GM21423 (cell line): ENCODE data around the gene SOBP.
"Not testable (repeated sequence)": the region's sequence is repeated elsewhere in the genome, so short reads cannot be mapped to it uniquely, and the experiment has no call there.

Experiments
- ATAC-seq: cut with Tn5 transposase; IDR thresholded peaks from one replicate; pipeline ENCODE4 v1.9.1; 2021; ENCODE audit warnings: mild to moderate bottlenecking, moderate library complexity; ENCODE audit not compliant: unreplicated experiment

The SOBP gene, protein sequence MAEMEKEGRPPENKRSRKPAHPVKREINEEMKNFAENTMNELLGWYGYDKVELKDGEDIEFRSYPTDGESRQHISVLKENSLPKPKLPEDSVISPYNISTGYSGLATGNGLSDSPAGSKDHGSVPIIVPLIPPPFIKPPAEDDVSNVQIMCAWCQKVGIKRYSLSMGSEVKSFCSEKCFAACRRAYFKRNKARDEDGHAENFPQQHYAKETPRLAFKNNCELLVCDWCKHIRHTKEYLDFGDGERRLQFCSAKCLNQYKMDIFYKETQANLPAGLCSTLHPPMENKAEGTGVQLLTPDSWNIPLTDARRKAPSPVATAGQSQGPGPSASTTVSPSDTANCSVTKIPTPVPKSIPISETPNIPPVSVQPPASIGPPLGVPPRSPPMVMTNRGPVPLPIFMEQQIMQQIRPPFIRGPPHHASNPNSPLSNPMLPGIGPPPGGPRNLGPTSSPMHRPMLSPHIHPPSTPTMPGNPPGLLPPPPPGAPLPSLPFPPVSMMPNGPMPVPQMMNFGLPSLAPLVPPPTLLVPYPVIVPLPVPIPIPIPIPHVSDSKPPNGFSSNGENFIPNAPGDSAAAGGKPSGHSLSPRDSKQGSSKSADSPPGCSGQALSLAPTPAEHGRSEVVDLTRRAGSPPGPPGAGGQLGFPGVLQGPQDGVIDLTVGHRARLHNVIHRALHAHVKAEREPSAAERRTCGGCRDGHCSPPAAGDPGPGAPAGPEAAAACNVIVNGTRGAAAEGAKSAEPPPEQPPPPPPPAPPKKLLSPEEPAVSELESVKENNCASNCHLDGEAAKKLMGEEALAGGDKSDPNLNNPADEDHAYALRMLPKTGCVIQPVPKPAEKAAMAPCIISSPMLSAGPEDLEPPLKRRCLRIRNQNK

DNA sequence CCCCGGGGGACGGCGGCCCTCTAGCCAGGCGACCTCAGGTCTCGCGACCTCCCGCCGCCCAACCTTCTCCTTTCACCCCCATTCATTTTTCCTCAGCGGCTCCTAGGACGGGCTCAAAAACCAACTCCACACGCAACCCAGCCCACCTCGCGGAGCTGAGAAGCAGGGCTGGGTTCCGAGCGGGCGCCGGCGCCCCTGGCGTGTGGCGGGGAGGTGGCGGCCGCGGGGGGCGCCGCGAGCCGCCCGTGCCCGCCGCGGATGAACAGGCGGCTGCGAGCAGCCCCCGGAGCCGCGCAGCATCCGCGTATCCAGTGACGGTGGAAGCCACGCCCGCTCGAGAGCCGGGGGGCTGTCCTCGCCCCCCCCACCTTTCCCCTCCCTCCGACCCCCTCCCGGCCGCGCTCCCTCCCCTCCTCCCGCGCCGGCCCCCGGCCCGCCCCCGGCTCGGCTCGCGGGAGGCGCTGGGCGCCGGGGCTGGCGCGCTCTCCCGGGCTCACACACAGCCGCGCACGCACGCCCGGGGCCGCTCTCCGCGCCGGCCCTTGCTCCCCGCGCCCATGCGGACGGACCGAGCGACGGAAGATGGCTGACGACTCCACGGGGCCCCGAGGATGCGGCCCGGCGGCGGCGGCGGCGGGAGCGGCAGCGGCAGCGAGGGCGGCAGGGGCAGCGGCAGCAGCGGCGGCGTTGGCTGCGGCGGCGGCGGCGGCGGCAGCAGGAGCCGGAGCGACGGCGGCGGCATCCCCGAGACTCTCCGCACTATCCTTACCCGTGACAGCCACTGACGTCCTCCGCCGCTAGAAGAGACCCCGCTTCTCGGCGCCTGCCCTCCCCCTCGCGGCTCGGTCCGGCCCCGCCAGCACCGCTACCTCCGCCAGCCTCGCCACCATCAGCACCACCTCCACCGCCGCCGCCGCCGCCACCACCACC lies at the start of gene SOBP:
Gene SOBP, plus strand, starts transcription at position 482 of the 930 bp plus-strand sequence. CDS start 500 bp downstream, outside the sequence.
- ATAC-seq: no peak

DNA sequence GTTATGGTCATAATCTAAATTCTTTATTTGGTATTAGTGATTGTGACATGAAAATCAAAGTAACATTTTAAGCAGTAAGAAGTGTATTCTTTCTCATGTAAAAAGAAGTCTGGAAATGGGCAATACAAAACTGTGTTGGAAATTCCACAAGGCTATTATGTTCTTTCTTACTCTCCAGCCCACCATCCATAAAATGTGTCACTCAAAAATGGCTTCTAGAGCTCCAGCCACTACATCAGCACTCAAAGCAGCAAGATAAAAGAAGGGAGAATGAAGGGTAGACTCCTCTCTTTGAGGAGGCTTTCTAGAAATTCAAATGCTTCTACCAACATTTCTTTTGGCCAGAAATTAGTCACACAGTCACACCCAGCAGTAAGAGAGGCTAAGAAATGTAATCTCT lies 49.0 kb upstream of the SOBP start:
- no peak for ATAC-seq

DNA sequence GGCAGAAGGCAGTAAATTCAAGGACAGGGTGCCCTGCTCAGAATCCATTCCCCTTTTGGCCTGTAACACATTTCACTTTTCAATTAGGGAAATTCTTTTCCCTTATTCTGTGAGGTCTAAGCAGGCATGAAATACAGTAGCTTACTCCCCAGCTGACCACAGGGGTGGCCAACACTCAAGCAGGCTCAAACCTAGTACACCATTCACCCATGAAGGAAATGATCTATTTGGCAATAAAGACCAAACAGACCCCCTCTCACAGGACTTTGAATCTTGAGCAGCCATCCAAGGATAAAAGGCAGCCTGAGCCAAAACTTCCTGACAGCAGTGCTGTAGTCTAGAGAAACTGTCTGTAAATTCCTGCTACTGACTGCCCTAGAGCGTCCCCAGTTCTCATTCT lies 48.2 kb upstream of the SOBP start:
- no peak for ATAC-seq

DNA sequence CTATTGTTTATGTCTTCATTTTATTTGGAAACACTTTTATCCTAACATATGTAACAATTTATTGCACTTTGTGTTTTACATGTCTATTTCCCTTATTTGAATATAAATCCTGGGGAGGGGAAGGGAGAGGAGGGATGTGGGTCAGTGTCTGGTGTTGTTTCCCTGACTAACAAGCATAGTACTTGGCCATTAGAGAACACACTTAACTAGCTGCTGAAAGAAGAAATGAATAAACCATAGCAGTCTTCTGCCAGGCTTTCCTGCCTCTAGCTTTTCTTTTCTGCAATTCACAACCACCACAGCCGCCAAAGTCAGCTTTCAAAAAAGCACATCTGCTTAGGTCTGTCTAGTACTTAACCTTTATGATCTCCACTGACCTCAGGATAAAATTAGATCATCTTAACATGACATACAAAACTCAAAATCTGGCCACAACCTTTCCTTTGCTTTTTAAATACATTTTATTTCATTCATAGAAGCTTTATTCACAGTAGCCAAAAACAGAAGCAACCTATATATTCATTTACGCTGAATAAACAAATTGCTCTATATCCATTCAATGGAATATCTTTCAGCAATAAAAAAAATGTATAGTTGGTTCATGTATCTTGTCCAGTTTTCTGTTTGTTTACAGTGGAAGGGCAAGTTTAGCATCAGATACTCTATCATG lies 46.8 kb upstream of the SOBP start:
- no peak for ATAC-seq

DNA sequence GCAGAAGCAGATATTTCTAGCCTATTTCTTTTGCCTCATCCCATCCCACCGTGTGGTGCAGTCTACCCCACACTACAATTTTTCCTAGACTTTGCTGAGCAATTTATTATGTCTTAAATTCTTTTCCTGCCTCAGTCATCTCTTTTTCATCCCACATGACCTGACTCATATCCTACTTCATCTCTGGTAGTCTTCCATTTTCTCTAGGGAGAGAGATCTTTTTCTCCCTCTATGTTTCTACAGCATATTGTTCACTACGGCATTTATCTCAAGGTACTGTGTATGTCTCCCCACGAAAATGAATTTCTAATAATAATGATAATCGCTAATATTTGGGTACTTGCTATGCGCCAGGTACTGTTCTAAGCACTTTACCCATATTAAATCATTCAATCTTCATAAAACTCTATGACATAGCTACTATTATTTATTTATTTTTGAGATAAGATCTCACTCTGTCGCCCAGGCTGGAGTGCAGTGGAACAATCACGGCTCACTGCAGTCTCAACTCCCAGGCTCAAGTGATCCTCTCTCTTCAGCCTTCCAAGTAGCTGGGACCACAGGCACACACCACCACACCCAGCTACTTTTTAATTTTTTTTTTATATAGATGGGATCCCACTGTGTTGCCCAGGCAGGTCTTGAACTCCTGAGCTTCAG lies 46.2 kb upstream of the SOBP start:
- no peak for ATAC-seq

DNA sequence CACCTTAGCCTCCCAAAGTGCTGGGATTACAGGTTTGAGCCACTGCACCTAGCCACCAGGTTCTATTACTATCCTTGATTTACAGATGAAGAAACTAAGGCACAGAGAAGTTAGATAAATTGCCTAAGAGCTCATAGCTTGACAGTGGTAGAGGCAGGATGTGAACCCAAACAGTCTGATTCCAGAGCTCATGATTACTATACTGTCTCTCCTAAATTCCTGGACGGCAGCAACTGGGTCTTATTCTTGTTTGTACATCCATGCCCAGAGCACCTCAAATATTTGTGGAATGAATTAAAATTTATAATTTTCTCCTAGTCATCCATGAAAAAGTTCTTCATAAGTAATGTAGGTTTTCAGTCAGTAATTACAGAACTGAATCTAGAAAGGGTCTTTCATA lies 45.6 kb upstream of the SOBP start:
- ATAC-seq: no peak

DNA sequence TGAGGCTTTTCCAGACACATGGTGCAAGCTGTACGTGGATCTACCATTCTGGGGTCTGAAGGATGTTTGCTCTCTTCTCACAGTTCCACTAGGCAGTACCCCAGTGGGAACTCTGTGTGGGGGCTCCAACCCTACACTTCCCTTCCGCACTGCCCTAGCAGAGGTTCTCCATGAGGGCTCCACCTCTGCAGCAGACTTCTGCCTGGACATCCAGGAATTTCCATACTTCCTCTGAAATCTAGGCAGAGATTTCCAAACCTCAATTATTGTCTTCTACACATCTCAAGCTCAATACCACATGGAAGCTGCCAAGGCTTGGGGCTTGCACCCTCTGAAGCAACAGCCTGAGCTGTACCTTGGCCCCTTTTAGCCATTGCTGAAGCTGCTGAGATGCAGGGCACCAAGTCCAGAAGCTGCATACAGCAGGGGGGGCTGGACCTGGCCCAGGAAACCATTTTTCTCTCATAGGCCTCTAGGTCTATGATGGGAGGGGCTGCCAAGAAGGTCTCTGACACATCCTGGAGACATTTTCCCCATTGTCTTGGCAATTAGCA lies 42.2 kb upstream of the SOBP start:
- ATAC-seq: no peak

DNA sequence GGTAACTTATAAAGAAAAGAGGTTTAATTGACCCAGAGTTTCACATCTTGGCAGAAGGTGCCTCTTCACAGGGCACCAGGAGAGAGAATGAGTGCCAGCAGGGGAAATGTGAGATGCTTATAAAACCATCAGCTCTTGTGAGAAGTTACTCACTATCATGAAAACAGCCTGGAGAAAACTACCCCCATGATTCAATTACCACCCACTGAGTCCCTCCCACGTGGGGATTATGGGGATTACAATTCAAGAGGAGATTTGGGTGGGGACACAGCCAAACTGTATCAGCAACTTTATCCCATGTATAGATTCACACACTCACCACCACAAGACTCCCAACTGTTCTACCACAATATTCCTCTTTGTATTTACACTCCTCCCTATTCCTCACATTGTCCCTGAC lies 41.1 kb upstream of the SOBP start:
- ATAC-seq: no peak

DNA sequence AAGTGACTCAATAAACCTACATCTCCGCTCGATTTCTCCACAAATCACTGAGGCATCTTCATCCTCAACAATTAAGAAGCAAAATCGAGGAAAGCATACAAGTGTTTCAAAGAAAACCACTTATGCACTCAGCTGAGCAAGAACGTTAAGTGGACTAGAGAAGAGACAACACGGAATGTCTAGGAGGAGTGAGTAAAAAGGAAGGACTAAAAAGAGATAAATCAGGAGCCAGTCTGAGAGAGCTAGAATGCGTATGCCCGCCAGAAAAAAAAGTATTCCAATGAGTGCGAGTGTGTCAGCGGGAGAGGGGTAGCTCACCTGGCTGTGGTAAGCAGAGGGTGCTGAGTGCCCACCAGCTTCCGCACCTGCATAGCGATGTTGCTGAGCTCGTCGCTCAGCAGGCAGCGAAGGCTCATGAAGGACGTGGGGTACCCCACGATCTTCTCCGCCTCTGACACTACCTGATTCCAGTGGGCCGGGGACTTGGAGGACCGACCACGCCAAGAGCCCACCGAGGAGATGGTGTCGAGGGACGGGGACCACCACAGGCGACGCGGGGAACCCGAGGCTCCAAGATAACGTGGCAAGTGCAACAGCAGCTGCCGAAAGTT lies 31.1 kb upstream of the SOBP start:
- peak; percentile 10 for ATAC-seq

DNA sequence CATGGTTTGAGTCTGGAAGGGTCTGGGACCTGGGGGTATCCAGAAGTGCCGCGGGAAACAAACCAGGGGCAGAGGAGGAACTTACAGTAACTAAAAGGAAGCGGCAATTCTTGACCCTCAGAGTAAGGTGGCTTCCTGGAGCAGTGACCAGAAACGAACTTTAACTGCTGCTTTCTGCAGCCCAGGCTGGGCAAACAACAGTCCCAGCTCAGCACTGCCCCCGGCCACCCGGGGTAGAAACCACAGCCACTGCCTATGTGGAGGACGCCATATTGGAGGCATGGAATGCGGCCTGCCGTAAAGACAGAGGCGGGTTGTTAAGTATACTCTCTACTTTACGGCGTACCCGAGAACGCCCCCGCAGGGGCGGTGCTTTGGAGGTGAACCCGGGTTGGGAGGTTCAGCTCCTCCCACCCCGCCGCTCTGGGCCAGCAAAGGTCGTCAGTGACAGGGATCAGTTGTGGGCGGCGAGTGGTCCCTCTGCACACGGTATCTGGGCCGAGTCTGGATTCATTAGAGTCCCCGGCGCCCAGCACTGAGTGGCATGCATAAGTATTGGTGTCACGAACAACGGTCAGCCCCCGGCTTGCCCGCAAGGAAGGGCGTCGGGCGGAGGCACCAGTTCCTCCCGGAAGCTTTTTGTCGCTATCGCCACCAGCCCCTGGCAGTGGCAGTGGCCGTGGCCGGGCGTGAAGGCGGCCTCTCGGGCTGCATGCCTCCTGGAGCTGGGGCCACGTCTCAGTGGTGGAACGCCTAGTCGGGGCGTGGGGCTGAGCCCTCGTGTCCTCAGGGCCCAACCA lies 30.4 kb upstream of the SOBP start, which contains the start of gene PDSS2:
Gene PDSS2, minus strand, starts transcription at position 282 of the 800 bp plus-strand sequence. Its CDS starts 279 bp downstream, at position 3.
- ATAC-seq: peak; percentile 95

DNA sequence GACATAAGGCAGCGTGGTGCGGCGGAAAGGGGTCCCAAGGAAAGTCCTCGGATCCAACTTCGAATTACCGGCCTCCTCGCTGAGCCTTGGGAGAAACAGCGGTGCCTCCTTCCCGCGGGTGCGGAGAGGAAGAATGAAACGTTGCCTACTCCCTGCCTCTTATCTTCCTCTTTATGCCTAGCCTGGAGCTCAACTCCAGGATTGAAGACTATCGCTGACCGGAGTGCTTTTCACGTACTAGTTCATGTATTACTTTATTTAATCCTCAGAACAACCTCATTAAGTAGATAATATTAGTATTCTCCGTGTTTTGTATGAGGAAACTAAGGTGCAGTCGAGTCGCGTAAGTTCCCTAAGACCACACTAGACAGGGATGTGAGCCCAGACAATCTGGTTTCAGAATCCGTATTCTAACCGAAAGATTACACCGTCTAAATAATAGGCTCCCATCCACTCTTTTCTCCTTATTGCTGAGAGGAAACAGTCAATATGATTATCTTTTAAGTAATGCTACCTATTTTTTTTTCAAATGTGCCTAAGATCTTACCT lies 29.8 kb upstream of the SOBP start:
- ATAC-seq: no peak

DNA sequence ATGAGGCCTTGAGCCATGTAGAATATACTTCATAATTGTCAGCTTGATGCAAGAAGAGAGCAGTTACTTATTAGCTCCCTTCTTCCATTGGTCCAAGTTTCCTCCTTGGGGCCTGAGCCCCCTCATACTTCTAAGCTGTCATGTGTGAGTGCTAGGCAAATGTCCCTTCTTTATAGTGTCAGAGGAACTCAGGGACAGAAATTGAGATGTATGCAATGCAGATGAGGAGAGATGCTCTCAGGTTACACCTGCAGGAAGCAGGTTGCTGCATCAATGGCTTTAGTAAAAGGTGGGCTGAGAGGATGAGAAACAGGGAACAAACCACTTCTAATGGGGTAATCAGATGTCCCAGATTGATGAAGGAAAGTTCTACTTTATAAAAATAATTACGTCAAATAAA lies 23.9 kb upstream of the SOBP start:
- no peak for ATAC-seq

DNA sequence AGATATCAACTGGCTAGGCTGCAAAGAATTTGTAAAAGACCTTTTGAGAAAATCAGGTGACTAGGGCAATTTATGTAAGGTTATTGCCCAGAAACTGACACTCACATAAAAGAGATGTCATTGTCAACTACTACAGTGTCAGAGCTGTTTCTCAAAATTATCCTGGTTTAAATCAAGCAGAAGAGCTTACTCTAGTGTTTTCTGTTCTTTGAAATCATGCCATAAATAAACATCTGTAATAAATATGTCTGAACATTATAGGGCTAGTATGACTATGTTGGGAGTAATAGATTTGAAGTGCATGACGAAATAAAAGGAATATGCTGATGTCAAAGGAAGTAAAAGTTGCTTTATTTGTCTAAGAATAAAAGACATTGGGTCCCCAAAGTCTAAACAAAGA lies 19.6 kb upstream of the SOBP start:
- ATAC-seq: no peak

DNA sequence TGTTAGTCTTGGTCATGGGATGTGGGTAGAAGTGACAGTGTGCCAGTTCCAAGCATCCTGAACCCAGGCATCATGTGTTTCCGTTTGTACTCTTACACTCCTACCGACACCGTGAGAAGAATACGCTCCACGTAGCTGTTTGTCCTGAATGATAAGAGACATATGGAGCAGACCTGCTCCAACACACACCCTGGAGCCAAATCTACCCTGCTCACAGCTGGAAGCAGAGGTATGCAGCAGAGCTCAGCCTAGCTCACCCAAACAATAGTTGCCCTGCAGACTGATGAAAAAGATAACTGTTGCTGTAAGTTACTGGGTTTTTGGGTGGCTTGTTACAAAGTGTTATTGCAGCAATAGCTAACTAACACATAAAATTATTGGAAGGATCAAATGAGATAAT lies 16.3 kb upstream of the SOBP start:
- ATAC-seq: no peak

DNA sequence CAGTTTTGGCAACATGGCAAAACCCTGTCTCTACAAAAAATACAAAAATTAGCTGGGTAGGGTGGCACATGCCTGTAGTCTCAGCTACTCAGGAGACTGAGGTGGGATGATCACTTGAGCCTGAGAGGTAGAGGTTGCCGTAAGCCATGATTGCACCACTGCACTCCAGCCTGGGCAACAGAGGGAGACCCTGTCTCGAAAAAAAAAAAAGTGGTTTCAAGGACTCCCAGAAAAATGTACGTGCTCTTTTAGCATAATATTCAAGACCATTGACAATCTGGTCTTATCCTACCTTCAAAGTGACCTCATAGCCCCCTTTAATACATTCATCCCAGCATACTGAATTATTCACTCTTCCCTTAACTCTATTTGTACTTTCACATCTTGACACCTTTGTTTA lies 14.6 kb upstream of the SOBP start:
- ATAC-seq: not testable (repeated sequence)

DNA sequence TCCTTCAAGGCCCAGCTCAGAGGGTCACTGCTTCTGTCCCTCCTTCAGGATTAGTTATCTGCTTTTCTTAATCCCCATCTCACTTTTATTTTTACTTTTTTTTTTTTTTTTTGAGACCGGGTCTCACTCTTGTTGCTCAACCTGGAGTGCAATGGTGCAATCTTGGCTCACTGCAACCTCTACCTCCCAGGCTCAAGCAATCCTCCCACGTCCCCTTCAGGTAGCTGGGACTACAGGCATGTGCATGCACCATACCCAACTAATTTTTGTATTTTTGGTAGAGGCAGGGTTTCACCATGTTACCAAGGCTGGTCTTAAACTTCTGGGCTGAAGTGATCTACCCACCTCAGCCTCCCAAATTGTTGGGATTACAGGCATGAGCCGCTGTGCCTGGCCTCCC lies 14.1 kb upstream of the SOBP start:
- ATAC-seq: not testable (repeated sequence)

DNA sequence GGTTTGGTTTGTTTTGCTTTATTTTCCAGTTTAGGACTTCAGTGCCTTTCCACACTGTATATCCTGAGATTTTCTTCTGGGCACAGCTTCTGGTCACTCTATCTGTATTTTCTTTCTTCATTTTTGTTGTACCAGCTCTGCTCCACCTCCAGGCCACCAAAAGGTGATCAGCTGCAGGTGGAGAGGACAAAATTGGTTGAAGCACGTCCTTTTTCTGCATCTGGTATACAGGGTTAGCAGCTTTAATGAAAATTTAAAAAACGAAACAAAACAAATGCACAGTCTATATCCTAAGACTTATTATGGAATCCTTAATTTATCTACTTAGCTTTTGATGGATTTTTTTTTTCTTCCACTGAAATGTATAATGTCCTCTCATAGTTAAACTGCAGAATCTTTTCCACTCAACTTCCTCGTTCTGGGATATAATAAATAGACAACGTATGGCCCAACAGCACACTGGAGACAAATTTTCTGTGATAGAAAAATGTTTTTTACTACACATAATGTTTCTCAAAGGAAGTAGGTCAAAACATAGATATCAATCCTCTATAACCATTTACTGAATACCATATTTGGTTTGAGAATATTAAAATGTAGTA lies 10.7 kb upstream of the SOBP start:
- ATAC-seq: no peak

DNA sequence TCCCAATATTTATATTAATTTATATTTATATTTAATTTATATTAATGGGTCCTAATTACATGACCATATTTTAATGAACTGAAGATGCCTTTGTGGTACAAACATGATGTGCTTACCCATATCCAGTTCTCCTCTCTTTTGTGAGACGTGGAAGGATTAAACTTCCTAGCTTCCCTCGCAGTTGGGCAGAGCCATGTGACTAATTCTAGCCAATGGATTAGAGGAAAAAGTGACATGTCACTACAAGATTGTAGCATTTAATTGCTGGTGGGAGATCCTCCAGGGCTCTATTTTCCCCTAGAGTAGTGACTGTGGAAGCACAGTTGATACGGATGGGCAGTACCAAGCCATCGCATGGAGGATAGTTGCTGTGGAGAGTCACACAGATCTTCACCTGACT lies 4.8 kb upstream of the SOBP start:
- no peak for ATAC-seq
